SK-N-SH (cell line): ENCODE measurements around the gene AP1M2.

ENCODE experiments used
- POLR2AphosphoS5 ChIP-seq: IDR thresholded peaks from 2 replicates; pipeline ENCODE4 v1.6.1; 2012; ENCODE audit warnings: low read depth, low read length
- TF ChIP-seq, protein P1 (sequence below): IDR thresholded peaks from 2 replicates; pipeline ENCODE4; 2012

- TF ChIP-seq, protein P1, sequence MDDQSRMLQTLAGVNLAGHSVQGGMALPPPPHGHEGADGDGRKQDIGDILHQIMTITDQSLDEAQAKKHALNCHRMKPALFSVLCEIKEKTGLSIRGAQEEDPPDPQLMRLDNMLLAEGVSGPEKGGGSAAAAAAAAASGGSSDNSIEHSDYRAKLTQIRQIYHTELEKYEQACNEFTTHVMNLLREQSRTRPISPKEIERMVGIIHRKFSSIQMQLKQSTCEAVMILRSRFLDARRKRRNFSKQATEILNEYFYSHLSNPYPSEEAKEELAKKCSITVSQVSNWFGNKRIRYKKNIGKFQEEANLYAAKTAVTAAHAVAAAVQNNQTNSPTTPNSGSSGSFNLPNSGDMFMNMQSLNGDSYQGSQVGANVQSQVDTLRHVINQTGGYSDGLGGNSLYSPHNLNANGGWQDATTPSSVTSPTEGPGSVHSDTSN = no peak
- no peak for TF ChIP-seq POLR2AphosphoS5
Observed at GRCh38 chr19:10577951-10578350, 9.2 kb downstream of the AP1M2 start.
